GM19455 (cell line): ENCODE measurements around the gene BRSK1.
A peak's percentile ranks its signal among the peaks of the same experiment; 100 is the strongest.

Experiments used
- ATAC-seq: cut with Tn5 transposase; IDR thresholded peaks from one replicate; pipeline ENCODE4 v1.9.1; 2021; ENCODE audit not compliant: unreplicated experiment

Gene BRSK1

GRCh38 chr19:55253842-55254624 is 29.8 kb upstream of the BRSK1 start:
- ATAC-seq = no peak

GRCh38 chr19:55254625-55254977 is 29.2 kb upstream of the BRSK1 start:
- ATAC-seq = no peak

GRCh38 chr19:55255618-55256423 is 28.0 kb upstream of the BRSK1 start:
- ATAC-seq = no peak

- ATAC-seq = no peak
Measured at GRCh38 chr19:55256562-55257460, 27.0 kb upstream of the BRSK1 start.

GRCh38 chr19:55257461-55258420 is 26.1 kb upstream of the BRSK1 start:
- no peak for ATAC-seq

GRCh38 chr19:55258476-55258827 is 25.3 kb upstream of the BRSK1 start:
- ATAC-seq = peak; percentile 11

GRCh38 chr19:55258828-55259539 is 24.8 kb upstream of the BRSK1 start, which contains the start of gene PPP6R1:
PPP6R1 (minus strand) TSS chr19:55259017; CDS start chr19:55247103, 11,914 bp downstream.
- peak; percentile 69 for ATAC-seq

- ATAC-seq = no peak
Measured at GRCh38 chr19:55259540-55260210, 24.1 kb upstream of the BRSK1 start.

- ATAC-seq = no peak
Measured at GRCh38 chr19:55261671-55262126, 22.1 kb upstream of the BRSK1 start.

- no peak for ATAC-seq
Measured at GRCh38 chr19:55262359-55262758, 21.4 kb upstream of the BRSK1 start.

- ATAC-seq = no peak
Measured at GRCh38 chr19:55264531-55264930, 19.3 kb upstream of the BRSK1 start.

GRCh38 chr19:55265173-55265572 is 18.6 kb upstream of the BRSK1 start:
- no peak for ATAC-seq

- ATAC-seq = no peak
Measured at GRCh38 chr19:55265723-55266386, 17.9 kb upstream of the BRSK1 start.

- ATAC-seq = no peak
Measured at GRCh38 chr19:55266404-55266803, 17.4 kb upstream of the BRSK1 start.

- ATAC-seq = no peak
Measured at GRCh38 chr19:55266840-55267239, 17.0 kb upstream of the BRSK1 start.

- ATAC-seq = no peak
Measured at GRCh38 chr19:55269299-55269698, 14.5 kb upstream of the BRSK1 start.

- ATAC-seq = no peak
Measured at GRCh38 chr19:55270172-55270942, 13.4 kb upstream of the BRSK1 start.

GRCh38 chr19:55272142-55272541 is 11.7 kb upstream of the BRSK1 start:
- ATAC-seq = no peak
